UCSD-AML1 (cell line): Measurements from ENCODE around the gene TENM3.
"Not testable (repeated sequence)": the region's sequence is repeated elsewhere in the genome, so short reads cannot be mapped to it uniquely, and the experiment has no call there.

ENCODE experiments used
- DNase-seq: peaks from one replicate; lab custom pipeline; 2025; ENCODE audit not compliant: unreplicated experiment; lab: John Stamatoyannopoulos, UW

The TENM3 gene

DNA sequence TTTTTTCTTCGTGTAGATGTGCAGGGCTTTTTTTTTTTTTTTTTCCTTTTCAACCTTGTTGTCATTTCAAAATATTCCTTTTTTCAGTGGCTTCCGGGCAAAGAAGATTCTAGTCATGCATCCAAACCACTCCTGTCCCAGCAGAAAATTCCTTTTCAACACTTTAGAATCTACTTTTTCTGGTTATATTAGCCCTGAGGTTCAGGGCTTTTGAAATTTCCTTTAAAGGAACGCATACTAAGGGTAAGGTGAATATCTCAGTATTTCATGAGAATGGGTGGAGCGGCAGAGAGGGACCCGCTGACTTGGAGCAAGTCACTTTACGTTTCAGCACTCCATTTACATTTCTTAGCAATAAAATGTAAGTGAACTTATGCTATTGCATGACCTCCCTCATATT lies 15.6 kb upstream of the TENM3 start:
- DNase-seq = no peak

DNA sequence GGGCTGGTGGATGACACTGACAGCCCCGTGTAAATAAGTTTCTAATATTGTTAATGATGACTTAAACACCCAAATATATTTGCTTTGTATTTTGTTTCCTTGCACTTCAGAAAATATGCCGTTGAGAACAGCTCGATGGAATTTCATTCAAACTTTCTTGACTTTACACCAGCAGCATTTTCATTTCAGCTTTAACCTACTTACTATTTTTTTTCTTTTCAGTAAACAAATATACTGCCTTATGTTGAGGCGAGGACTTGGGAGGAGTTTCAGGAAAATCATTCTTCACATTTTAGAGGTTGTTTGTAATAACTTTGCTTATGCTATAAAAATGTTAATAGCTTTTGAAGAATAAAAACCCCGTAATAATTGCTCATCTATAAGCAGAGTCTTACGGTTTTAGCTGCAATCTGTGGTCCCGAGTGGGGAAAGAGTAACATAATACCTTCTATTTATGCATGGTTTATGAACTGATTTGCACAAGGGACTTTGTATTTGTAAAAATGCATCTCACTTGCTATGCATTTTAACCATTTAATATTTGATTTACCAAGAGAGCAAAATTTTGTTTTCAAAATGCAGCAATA lies 14.1 kb upstream of the TENM3 start:
- DNase-seq = no peak

DNA sequence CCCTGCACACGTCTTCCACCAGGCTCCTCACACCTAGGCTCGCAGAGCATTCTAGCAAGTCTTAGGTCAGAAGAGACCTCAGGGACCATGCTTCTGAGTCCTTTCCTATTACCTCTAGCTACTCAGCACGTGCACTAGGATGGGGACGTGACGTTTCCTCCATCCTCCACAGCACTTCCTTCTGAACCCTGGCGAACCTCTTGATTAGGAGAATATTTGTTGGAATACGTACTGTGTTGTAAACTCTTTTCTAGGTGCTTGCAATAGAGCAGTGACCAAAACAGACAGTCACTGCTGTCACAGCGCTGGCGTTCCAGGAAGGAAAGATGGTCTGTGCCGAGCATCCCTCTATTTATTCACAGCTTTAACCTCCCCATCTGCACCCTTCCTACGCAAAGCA lies 12.9 kb upstream of the TENM3 start:
- DNase-seq = no peak

DNA sequence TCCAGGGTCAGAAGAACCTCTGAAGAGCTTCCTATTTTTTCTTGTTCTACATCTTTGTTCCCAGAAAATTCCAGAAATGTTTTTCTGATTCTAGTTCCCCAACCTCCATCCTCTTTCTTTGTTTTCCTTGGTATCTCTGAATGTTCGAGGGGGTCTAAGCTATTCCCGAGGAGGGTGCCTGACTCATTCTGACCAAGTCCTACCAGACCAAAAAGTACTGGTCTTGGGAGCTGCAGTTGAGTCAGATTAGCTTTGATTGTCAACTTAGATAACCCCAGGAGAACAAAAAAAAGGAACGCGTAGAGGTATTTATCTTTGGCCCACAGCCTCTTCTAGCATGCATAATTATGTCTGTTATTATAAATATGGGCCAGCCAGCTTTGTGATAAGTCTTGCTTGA lies 12.1 kb upstream of the TENM3 start:
- DNase-seq = no peak

DNA sequence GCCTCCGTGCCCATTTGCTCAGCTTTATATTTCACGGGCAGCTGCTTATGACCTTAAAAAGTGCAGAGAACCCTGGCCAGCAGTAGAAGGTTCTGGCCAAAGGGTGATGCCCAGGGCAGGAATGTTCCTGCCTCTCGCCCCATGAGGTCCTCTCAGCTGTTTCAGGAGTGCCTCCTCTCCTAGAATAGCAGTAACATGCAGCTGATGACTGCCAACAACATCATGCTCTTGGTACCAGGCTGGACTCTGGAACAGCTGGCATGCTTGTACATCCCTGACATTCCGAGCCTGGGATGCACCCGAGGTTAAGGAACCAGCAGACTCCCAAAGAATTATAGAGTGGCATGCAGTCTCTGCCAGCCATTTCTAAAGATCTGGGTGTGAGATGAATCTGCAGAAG lies 11.7 kb upstream of the TENM3 start:
- DNase-seq = no peak

DNA sequence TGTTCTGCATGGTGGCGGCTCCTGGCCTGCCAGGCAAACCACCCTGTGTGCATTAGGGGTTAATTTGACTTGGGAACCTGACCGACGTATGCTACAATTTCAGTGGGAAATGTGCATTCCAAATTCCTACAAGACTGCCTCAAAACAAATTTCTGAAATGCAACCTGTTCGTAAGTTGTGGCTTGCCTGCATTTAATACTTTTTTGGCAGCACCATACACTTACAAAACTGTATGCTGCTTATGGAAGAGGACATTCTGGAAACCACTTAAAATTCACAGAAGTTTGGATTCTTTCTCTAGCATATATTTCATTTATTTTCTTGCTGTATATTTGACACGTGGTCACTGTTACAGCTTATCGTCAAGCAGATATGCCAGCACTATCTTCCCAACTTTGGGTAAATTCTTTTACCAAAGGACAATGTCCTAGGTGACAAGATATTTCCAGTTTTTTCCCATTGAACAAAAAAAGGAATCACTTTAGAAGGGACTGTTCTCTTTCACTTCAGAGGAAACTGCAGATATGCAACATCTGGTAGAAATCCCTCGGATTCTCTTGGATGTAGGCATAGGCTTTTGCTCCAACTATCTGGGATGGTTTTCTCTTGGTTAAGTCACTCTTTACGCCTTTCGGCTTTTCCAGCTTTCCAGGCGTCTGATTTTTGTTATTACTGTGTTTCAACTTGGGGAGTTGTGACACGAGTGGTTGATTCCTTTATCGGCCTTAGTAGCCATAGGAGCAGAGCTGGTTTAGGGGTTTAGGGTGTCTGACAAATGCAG lies 9.7 kb upstream of the TENM3 start:
- no peak for DNase-seq

DNA sequence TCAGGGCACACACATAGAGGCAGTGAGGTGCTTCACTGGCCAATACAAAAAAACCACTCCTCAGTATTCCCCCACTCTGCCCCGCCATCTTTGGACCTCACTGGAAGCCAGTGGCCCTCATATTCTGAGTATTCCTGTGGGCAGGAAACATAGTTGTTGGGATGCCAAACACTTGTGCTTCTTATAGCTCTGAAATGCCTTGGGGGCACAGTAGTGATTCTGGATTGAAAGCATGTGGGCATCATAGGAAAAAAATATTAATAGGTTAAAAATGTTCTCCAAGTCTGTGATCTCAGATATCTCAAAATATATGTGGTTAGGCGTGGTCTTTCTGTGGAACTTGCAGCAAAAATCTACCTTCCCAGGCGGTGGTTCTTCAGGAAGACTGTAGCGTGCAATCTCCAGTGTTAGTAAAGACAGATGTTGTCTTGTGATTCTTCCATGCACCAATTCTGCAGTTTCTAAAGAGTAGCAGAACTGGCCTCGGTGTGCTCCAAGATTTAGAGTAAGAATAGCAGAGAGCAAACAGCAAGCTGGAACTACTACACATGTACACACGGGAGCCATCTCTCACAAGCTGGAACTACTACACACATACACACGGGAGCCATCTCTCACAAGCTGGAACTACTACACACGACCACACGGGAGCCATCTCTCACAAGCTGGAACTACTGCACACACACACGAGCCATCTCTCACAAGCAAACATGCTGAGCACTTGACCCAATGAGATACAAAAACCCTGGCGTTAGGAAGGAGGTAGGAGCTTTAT lies 8.0 kb upstream of the TENM3 start:
- DNase-seq = no peak

DNA sequence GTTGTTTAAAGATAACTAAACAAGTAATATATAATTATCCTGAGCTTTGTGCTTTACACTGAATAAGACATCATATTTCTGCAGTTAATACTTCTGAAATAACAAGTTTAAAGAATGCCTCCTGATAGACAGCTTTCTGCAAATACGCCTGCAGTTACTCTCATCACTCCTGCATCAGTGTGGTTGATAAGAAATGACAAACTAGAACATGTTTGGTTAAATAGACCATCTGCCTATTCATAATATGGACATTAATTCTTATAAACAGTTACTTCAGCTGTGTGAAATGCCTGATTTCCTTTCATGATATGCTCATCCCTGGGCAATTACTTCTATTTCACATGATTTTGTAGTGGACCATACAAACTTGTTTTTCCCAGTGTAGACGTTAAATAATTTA lies 7.0 kb upstream of the TENM3 start:
- no peak for DNase-seq

DNA sequence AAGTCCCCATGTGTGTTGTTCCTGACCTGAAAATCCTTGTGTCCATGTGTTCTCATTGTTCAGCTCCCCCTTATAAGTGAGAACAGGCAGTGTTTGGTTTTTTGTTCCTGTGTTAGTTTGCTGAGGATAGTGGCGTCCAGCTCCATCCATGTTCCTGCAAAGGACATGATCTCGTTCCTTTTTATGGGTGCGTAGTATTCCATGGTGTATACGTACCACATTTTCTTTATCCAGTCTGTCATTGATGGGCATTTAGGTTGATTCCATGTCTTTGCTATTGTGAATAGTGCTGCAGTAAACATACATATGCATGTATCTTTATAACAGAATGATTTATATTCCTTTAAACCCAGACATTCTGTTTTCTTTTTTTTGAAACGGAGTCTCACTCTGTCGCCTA lies 6.2 kb upstream of the TENM3 start:
- not testable (repeated sequence) for DNase-seq

DNA sequence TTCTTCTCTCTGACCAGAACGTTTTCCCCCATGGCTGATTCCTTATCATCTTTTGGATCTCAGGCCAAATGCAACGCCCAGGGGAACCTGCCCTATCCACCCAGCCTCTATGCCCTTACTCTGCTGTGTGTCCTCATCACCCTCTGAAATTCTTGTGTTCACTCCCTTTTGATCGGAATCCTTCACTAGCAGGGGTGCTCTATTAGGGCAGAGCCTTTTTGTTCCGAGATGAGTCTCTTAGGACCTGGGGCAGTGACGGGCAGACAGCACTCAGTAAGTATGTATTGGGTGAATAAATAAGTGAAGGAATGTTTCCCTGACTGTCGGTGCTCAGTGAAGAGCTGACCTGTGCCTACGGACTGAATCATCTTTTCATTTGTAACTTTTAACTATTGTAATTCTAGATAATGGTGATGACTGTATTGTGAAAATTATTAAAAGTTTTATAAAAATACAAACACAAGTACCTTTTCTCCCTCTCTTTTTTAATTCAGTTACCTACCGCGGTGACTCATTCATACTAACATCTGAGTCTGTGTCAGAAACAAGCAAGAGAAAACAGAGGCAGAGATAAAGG lies 4.8 kb upstream of the TENM3 start:
- DNase-seq = no peak

DNA sequence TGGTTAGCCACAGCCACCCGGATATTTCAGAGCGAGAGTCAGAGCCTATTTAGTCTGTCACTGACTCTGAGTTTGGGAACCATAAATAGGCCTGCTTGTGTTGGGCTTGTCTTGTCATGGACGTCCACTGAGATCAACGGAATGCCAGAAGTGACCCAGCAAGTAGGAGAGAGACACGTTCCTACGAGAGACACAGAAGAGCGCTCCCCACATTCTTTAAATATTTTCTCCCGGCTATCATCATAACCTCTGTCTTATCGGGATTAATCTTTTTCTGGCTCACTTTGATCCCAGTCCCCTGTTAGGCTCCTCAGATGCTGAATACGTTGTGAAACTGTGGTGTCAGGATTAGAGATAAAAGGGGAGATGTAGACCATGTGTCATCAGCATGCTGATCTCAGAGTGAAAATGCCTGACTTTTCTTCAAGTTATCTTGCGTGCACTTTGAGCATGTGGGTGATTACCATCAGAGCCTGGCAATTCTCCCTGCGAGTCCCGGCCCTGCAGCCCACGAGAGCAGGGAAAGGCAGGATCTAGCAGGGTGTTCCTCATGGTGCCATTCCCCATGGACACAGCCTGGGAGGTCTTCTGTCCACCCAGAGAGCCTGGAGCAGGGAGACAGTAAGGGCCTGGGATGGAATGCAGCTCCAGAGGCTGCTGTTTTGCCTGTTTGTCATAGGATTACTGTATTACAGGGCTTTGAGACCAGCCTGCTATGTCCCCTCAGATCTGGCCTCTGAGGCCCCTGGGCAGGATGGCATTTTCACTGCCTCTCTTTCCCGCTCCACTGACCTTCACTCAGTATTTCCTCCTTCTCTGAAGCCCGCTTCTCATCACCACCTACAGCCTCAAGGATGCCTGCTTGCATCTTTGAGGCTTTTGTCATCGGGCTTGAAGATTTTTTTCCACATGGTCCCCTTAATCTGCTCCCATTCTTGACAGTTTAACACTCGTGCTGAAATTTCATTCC lies 2.8 kb upstream of the TENM3 start:
- no peak for DNase-seq

DNA sequence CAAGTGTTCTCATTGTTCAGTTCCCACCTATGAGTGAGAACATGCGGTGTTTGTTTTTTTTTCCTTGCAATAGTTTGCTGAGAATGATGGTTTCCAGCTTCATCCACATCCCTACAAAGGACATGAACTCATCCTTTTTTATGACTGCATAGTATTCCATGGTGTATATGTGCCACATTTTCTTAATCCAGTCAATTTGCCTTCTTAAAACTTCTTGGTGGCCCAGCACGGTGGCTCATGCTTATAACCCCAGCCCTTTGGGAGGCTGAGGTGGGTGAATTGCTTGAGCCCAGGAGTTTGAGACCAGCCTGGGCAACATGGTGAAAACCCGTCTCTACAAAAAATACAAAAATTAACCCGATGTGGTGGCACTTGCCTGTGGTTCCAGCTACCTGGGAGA lies 942 bp upstream of the TENM3 start:
- not testable (repeated sequence) for DNase-seq

DNA sequence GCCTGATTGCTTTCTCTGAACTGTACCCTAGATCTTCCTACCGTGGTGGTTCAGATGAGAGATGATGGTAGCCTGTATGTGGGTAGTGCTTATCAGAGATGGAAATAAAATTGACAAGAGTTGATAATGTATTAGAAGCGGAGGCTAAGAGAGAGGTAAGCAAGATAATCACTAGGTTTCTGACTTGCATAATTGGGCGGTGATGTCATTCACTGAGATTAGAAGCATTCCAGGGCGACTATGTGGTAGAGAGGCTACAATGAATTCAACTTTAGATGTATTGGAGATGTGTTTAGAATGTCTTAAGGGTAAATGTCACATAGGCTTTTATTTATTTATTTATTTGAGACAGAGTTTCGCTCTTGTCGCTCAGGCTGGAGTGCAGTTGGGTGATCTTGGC lies 415 bp upstream of the TENM3 start:
- DNase-seq = no peak

DNA sequence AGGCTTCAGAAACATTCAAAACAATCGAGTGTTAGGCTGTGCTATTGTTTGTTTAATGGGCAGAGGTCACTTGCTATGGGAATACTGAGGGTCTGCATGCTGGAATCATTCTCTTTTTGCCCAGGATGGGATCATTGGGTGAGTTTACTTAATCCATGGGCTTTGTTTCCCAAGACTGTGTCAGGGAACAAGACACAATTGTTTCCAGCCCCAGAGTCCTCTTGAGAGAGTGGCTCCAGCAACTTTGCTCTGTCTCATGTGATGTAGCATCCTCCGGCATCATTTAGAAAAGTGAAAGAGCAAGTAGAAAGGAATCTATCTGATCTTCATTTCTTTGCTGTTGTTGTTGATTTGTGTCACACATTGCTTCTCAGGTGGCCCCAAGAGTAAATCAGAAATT lies 1.8 kb downstream of the TENM3 start:
- DNase-seq = no peak

DNA sequence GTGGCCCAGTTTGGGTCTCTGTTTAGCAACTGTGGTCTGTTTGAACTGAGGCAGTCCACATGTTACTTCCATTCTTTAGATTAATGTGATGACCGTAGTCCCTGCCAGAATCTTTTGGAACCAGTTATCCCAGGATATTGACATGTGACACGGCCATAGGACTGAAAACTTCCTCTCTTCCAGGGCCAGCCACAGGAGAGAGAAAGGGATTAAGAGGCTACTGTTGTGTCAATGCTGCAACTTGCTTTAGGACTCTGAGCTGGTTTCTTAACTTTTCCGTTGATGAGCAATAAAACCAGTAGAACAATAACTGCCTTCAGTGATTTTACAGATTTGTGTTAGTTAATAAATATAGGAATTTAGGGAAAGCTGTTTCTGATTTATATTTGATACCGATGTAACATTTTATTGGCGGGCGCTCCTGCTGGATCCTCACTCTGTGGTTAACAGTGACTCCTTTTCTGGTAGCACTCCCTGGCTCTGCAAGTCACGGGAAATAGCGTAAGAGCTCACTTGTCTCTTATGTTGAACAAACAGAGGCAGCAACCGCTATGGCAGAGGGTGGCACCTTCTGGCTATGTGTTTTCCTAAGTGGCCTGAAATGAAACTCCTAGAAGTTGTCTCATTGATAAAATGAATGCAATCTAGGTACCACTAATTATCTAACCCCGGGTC lies 2.5 kb downstream of the TENM3 start:
- DNase-seq = no peak

DNA sequence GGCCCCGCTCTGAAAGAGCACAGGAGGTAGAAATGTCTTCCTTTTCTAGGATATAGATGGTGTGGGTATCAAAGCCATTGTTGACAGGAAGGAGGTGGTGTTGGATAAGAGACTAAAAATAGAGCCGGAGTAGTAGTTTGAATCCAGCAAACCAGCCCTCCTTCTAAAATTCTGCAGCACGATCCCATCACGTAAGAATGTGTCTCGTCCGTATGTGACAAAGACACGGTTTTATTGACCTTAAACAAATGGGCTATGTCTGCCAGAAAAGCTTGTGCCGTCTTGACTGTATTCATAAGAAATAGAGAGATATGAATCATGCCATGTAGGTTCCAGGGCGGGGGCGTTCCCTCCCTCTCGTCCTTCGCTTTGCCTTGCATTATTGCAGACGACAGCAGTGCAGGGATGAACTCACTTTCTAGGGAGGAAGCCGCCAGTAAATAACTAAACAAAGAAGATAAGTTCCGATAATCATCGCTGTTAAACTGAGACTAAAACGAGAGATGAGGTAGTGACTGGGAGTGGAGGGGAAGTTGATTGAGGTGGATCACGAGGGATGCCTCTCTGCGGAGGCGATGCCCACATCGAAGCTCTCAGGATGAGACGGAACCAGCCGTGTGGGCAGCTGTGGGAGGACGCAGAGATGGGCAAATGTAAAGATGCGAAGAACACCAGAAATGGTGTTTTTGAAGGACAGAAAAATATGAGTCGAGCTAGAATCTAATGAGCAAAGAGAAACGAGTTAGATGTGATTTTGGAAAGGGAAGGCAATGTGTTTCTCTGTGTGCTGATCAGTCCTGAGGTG lies 3.4 kb downstream of the TENM3 start:
- DNase-seq = no peak

DNA sequence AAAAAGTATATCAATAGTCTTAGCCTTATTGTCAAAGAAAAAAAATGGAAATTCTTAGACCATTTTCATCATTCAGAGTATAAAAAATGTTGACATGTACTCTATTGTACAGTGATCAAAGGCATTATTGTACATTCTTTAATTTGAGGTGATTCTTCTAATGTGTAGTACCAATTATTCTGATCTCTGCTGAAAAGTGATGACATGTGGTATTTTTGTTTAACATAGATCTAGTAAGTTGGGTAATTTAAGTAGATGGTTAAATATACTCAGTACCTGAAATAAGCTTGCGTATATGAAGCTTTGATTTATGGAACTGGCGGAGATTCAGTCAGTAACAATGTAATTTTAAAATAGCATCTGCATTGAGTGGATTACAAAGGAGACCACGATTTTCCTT lies 5.1 kb downstream of the TENM3 start:
- DNase-seq = no peak

DNA sequence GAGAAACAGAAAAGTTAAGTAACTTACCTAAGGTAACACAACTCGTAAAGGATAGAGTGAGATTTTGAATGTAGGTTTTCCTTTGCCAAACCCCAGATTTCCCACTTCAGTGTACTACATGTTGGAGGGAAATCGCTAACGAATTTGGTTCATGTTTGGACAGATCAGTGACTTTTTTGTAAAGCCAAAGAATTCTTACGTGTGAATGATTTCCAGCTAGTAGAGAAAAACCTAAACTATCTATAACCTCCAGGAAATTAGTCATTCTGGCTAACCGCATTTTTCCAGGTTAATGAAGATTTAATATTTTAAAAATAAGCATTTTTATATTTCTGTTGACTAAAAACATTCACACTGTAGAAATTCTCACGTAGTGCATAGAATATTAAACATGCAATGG lies 7.2 kb downstream of the TENM3 start:
- DNase-seq = no peak

DNA sequence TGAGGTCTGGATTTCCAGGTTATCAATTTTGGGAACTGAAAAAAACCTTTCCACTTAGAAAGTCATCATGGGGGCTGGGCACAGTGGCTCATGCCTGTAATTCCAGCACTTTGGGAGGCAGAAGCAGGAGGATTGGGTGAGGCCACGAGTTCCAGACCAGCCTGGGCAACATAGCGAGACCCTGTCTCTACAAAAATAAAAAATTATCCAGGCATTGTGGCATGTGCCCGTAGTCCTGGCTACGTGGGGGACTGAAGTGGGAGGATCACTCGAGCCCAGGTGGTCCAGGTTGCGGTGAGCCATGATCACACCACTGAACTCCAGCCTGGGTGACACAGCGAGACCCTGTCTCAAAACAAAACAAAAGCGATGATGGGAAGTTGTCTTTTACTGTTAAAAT lies 7.9 kb downstream of the TENM3 start:
- no peak for DNase-seq
